HK-2 (cell line): ENCODE data around the gene PSAP.
"Not testable (repeated sequence)": the region's sequence is repeated elsewhere in the genome, so short reads cannot be mapped to it uniquely, and the experiment has no call there.

ENCODE experiments used
- DNase-seq: peaks from one replicate; pipeline ENCODE4 v3.0.0-alpha.2; 2018; ENCODE audit not compliant: unreplicated experiment

Gene PSAP

DNA sequence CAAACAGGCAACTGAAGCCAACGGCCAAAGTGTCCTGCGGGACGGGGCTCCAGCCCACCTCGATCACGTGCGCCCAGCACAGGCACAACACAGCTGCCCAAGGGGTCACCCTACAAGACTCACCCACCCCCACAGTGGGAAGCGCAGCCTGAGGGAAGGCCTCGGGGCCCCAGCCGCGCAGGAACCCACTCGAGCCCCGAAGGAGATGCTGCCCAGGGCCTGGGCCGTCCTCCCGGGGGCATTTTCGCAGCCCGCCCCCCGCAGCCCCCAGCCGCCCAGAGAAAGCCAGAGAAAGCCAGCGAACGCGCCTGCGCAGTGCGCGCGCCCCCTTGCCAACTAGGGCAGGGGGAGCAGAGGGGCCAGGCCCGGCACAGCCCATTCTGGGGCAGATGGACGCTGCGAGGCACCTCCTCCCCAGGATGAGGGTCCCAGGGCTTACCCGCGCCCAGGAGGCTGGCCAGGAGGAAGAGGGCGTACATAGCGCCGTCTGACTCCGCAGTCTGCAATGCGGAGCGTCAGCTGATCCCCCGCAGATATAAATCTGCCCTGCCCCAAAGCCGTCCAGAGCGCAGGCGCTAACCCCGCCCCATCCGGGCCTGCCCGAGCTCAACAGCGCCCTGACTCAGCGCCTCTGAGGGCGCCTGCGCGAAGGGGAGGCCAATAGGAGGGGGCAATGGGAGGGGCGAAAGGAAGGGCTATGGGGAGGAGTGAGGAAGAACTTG lies at the start of gene PSAP:
Gene PSAP, minus strand, starts transcription at position 509 of the 722 bp plus-strand sequence. Its CDS starts 30 bp downstream, at position 479.
- peak; percentile 99 for DNase-seq

GRCh38 chr10:71900441-71901180 lies 49.6 kb upstream of the PSAP start:
- DNase-seq: no peak

DNA sequence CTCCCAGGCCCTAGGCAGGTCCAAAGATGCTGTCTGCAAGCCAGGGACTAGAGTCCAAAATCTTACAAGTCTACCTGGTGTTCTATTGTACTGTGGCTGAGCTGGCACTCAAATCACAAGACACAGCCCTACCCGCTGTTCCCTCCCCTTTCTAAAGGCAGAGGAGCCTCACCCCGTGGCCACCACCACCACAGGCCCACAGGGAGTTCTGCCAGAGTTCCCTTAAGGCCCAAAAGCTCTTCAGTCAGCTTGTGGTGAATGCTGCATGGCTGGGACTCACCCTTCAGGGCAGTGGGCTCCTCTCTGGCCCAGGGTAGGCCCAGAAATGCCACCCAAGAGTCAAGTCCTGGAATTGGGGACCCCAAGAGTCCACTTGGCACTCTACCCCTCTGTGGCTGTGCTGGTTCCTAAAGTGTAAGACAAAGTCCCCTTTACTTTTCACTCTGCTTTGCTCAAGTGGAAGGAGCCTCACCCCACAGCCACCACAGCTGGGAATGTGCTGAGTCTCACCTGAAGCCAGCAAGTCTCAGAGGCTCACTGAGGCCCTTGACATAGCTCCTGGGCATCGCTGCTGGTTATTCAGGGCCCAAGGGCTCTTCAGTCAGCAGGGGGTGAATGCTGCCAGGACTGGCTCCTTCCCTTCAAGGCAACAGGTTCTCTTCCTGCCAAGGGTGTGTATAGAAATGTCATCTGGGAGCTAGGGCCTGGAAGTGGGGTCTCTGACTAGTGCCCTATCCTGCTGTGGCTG lies 48.8 kb upstream of the PSAP start:
- no peak for DNase-seq

- not testable (repeated sequence) for DNase-seq
Observed at GRCh38 chr10:71898346-71898745, 47.3 kb upstream of the PSAP start.

DNA sequence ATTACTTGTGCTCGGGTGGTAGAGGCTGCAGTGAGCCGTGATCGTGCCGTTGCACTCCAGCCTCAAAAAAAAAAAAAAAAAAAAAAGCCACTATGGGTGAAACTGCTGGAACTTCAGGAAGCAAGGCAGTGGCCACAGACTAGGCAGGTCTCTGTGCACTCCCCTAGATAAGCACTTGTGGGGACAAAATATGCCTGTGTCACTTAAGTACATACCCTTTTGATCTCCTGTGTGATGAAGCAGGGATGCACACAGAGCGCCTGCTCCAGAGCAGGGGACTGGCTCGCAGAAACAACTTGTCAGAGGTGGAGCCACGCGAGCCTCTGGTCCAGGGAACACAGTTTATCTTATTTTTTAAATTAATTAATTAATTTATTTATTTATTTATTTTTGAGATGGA lies 42.9 kb upstream of the PSAP start:
- no peak for DNase-seq

DNA sequence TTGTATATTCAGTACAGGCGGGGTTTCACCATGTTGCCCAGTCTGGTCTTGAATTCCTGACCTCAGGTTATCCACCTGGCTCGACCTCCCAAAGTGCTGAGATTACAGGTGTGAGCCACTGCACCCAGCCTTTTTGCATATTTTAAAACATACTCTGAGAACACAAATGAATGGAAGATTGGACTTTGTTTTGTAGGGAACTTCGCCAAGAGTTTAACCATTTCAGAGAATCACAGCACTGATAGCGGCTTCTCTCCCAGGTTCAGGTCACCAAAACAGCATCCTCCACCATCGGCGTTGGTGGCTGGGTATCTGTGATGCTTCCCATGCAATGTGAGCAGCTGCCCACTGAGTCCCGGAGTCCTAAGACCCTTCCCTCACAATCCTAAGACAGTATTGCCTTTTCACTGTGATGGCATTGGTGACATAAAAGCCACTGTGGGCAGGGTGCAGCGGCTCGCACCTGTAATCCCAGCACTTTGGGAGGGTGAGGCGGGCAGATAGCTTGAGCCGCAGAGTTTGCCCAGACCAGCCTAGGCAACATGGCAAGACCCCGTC lies 42.3 kb upstream of the PSAP start:
- no peak for DNase-seq

DNA sequence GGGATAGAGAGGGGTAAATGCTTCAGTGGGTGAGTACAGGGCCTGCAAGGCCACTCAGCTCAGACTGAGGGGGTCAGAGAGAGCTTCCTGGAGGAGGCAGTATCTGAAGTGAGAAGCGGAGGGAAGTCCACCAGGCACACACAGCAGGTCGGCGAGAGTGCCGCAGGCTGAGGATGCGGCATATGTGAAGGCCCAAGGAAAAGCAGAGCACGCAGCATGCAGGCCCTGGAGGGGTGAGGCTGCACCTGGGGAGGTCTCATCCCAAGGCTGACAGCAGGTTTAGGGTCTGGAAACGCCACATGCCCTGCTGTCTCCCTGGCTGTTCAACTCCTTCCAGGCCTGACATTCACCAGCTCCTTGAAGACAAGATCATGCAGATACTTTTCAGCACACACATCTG lies 40.4 kb upstream of the PSAP start:
- no peak for DNase-seq

- DNase-seq: peak; percentile 55
Observed at GRCh38 chr10:71889388-71889987, 38.4 kb upstream of the PSAP start.

DNA sequence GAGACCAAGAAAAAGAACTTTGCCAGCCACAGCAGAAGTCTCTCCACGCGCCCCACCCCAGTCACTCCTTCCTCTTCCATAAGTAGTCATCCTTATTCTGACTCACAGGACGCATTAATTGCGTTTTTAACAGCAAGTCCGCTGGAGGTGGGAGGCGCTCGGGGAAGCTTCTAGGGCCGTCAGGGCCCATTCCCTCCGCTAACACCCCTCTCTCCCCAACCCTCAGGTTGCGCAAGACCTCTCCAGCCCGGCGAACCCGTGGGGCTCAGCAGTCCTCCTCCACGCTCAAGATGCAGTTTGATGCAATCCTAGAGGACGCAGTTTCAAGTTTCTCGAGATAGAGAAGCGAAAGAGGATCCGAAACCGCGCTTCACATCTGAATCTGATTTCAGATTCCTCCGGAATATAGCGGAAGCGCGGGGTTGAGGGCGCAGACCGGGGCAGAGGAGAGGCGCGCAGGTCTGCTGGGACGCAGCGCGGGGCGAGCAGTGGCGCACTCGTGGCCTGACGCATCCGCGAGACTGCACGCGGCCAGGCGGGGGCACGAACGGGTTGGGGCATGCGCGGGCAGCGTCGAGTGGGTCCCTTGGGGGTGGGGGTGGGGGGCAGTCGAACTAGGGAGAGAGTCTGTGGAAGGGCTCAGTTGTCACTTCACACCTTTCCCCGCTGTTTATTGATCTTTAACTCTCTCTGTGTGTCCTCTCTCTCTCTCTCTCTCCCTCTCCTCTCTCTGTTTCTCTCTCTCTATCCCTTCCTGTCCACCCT lies 37.8 kb upstream of the PSAP start:
- DNase-seq: peak; percentile 89

- DNase-seq: no peak
Observed at GRCh38 chr10:71888248-71888622, 37.2 kb upstream of the PSAP start.

DNA sequence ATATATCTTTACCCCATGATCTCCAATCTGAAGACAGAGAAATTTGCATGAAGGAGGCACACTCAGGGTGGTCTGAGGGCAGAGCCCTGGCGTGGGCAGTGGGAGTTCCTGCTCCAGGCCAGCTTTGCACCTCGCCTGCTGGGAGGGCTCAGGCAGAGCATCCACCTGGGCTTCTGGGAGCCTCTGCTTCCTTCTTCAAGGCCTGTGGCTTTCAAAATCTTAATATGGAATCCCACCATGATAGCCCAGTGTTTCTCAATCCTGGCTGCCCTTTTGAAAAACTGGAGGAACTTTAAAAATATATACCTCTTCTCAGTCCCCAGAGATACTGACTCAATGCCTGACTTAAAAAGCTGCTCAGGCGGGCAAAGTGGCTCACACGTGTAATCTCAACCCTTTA lies 36.7 kb upstream of the PSAP start:
- no peak for DNase-seq

DNA sequence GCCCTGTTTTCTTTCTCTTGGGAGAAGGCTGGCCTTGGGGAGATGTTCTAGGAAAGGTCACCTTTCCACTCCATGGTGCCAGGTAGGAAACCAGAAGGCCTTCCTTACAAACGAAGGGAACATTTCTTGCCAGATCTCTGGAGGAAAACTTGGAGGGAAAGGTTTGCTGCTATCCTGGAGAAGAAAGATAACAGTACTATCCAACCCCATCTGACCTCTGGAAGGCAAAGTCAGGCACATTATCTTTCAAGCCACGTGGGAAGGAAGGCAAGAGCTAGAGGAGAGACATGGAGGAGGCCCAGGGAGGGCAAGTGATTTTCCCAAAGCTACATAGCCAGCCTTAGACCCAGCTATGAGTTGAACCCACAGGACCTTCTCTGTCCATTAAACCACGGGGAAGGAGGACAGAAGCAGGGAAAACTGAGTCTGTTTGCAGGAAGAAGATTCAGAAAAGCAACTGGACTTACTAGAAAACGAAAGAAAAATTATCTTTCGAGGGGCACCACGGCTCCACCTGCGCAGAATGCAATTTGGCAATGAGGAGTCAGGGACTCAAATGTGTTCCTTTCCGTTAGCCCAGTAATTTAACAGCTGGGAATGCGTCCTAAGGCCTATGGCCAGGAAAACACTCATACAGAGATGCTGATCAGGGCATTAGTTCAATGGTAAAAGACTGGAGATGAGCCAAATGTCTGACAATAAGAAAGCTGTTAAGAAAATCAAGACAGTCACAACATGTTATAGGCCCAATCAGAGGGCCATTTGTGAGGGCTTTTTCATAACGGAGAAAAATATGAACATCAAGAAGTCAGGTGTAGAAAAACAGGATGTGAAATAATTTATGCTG lies 32.0 kb upstream of the PSAP start:
- no peak for DNase-seq

DNA sequence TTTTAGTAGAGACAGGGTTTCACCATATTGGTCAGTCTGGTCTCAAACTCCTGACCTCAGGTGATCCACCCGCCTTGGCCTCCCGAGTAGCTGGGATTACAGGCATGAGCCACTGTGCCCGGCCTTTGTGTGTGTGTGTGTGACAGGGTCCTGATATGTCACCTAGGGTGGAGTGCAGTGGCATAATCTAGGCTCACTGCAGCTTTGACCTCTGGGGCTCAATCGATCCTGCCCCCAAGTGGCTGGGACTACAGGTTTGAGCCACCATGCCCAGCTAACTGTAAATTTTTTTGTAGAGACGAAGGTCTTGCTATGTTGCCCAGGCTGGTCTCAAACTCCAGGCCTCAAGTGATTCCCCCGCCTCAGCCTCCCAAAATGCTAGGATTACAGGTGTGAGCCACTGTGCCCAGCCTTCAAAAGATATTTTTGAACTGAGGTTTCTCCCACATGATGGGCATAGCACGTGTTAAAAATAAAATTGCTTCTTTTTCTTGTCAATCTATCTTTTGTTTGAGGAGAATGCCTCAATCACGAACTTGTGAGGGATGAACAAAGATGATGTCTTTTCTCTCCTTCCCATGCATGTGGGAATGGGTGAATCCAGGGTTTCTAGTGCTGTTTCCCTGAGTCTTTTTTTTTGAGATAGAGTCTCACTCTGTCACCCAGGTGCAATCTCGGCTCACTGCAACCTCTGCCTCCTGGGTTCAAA lies 30.8 kb upstream of the PSAP start:
- no peak for DNase-seq

GRCh38 chr10:71881307-71881624 lies 30.2 kb upstream of the PSAP start:
- not testable (repeated sequence) for DNase-seq

DNA sequence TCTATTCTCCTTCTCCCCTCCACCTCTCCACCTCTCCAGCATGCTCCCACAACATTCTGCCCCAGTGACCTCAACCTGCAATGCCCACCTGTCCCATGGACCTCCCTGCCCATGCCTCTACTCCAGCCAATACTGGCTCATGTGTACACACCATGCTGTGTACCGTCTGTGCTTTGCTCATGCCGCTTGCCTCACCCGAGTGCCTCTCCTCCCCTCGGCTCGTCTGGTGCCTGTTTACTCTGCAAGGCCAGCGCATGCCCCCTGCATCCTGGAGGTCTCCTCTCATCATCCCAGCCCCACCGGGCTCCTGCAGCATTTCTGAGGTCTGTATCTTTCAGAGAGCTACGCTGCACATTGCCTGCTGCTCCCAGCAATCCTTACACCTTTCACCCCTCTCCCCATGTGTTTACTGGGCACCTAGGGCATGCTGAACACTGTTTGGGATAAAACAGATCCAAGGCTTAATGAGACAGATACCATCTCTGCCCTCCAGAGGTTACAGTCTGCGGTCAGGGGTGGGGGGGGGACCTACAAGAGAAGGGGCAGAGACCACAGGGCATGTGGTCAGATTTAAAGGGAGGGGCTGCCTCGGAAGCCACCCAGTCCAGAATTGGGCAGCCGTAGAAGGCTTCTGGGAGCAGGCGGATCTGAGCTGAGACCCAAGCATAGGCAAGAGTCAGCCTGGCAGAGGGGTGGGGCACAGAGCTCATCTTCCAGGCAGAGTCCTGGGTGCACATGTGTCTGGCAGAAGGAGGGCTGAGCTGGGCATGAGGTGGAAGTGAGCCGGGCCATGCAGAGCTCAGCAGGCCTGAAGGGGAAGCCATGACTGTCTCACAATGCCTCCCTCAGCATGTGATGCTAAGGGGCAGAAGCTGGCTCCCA lies 29.6 kb upstream of the PSAP start:
- DNase-seq: no peak

GRCh38 chr10:71878327-71879034 lies 27.4 kb upstream of the PSAP start:
- DNase-seq: no peak

- no peak for DNase-seq
Observed at GRCh38 chr10:71877821-71878220, 26.8 kb upstream of the PSAP start.
